Cardiac septum (tissue), 1 donor: ENCODE data around the gene TATDN2. TPM values are rescaled to one million over a fixed set of nuclear protein-coding genes. Genes with fewer than 3 reads are reported as not detected.

Experiments used
- microRNA-seq: library from miRNA; unstranded; fragments of <30 nt; microRNA quantifications from one replicate; pipeline ENCODE4 v1.2.0, GENCODE V29; 2020
- total RNA-seq: library from RNA; stranded (reverse); fragmentation: NEBNext Ultra II Directional; extraction: Animal tissue kit (Norgen Biotek cat#: 25700); gene quantifications from one replicate; pipeline ENCODE4 v1.2.1, GENCODE V29; 2021
- donor health status: DM: no; HTN: no; CAD: no.

Gene TATDN2
- total RNA-seq, 1 donor from 2014 or later = 19.8 TPM

Small RNA genes lying within 50 kb of the gene (microRNA-seq; reads per million reads assigned to microRNA genes)
- gene MIR378B = 2.2 reads per million

Other genes starting within 250 kb of the TATDN2 start
- gene FANCD2, start 222.0 kb upstream of the TATDN2 start, total RNA-seq = 0.48 TPM
- gene FANCD2OS, start 140.2 kb upstream of the TATDN2 start, total RNA-seq = not detected
- gene BRK1, start 132.8 kb upstream of the TATDN2 start, total RNA-seq = 82.6 TPM
- gene VHL, start 106.7 kb upstream of the TATDN2 start, total RNA-seq = 11.8 TPM
- 1.9 TPM for gene IRAK2, start 83.5 kb upstream of the TATDN2 start, total RNA-seq
- 0.48 TPM for gene GHRL, start 44.5 kb downstream of the TATDN2 start, total RNA-seq
- 59.2 TPM for gene SEC13, start 72.7 kb downstream of the TATDN2 start, total RNA-seq